Karpas-422 (cell line): ENCODE data around the gene CPED1. TPM values are rescaled to one million over a fixed set of nuclear protein-coding genes. Genes with fewer than 3 reads are reported as not detected.

ENCODE experiments used
- DNase-seq: peaks from one replicate; pipeline ENCODE4 v3.0.0-alpha.2; 2015
- H2AFZ ChIP-seq: fragments of 200-600 bp; sonication (generic); 2 replicates; pipeline ENCODE4 v1.6.1; 2014; ENCODE audit warnings: antibody characterized with exemption, low read length, mixed read lengths
- H3K27ac ChIP-seq: fragments of 200-600 bp; sonication (generic); 2 replicates; pipeline ENCODE4 v1.5.1; 2014; ENCODE audit warnings: mild to moderate bottlenecking, low read length, moderate library complexity
- H3K27me3 ChIP-seq: fragments of 200-600 bp; sonication (generic); 2 replicates; pipeline ENCODE4 v1.6.1; 2014; ENCODE audit warnings: low read length, mixed read lengths
- H3K36me3 ChIP-seq: fragments of 200-600 bp; sonication (generic); 2 replicates; pipeline ENCODE4 v1.6.1; 2014; ENCODE audit warnings: low read length, mixed read lengths; ENCODE audit not compliant: insufficient read depth
- H3K4me1 ChIP-seq: fragments of 200-600 bp; sonication (generic); 2 replicates; pipeline ENCODE4 v1.6.1; 2014; ENCODE audit warnings: mild to moderate bottlenecking, low read length, mixed read lengths
- H3K4me2 ChIP-seq: fragments of 200-600 bp; sonication (generic); 2 replicates; pipeline ENCODE4 v1.6.1; 2014; ENCODE audit warnings: low read length, low read depth, mild to moderate bottlenecking; ENCODE audit not compliant: poor library complexity, severe bottlenecking
- H3K4me3 ChIP-seq: fragments of 200-600 bp; sonication (generic); 2 replicates; pipeline ENCODE4 v1.5.1; 2014; ENCODE audit warnings: mild to moderate bottlenecking, antibody characterized with exemption, low read length, mixed read lengths
- H3K79me2 ChIP-seq: fragments of 200-600 bp; sonication (generic); 2 replicates; pipeline ENCODE4 v1.6.1; 2014; ENCODE audit warnings: mild to moderate bottlenecking, low read length, mixed read lengths
- H3K9ac ChIP-seq: fragments of 200-600 bp; sonication (generic); 2 replicates; pipeline ENCODE4 v1.6.0; 2014; ENCODE audit warnings: low read length
- H3K9me2 ChIP-seq: fragments of 200-600 bp; sonication (generic), shearing (Covaris generic); replicated peaks from 2 replicates; pipeline ENCODE4 v1.6.0; 2014; ENCODE audit warnings: mild to moderate bottlenecking, low read length, moderate library complexity; ENCODE audit not compliant: insufficient read depth
- H3K9me3 ChIP-seq: fragments of 300-700, 200-600 bp; sonication (generic); 2 replicates; pipeline ENCODE4 v1.6.1; 2014; ENCODE audit warnings: low read length, mixed read lengths
- H4K20me1 ChIP-seq: fragments of 200-600 bp; sonication (generic); 2 replicates; pipeline ENCODE4 v1.6.1; 2014; ENCODE audit warnings: mild to moderate bottlenecking, antibody characterized with exemption, low read length, low read depth; ENCODE audit not compliant: insufficient read depth
- total RNA-seq: library from RNA; depleted of rRNA; stranded (reverse); fragments of >200 nt; shearing (Covaris generic); gene quantifications from 2 replicates; pipeline ENCODE4 v1.2.3, GENCODE V29; 2014; ENCODE audit warnings: low replicate concordance

Gene CPED1
- total RNA-seq, 1 experiment from 2014 or later: 0.04 TPM

DNA sequence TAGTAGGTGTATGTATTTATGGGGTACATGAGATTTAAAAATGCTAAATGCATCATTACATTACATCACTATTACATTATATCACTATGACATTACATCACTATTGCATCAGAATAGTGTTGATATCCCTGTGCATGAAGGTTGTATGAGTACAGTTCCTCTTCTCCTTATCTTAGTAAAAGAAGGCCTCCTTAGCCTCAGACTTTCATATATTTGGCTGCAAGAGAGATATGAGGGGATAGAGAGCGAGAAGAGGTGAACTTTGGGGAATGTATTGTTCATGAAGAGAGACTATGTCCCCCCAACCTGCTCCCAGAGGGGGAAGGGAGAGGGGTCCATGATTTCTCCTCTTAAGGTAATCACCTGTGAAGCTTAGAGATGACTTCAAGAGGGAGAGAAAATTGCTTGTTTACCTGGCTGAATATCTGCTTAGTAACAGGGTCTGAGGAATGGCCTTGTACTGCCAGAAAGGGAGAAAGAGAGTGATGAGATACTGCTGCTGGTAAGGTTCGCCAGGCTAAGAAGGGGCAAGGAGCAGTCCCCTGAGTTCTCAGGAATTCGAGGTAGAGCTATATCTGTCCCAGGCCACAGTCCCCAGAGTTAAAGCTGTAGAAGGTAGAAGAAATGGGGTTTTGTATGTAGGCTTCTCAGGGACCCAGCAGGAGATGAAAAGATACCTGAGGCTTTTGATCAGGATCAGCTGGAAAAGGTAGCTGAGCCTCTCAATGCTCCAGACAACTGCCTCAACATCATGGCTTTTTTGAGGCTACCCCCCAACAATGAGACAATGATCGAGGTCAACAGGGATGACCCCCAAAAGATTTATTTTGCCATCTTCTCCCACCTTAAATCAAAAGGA lies 171.9 kb downstream of the CPED1 start:
- Histone ChIP-seq H3K36me3 (no peaks in the 10 kb centered on the region), H3K9me2 (no peaks in the 10 kb centered on the region), H3K4me2 (no peak overlapping the region), H3K9ac (no peak overlapping the region), H3K4me1 (no peaks in the 10 kb centered on the region), H3K9me3 (no peaks in the 10 kb centered on the region), H3K4me3 (no peak overlapping the region), H3K27ac (no peak overlapping the region), H3K27me3 (no peaks in the 10 kb centered on the region), H3K79me2 (no peaks in the 10 kb centered on the region), H2AFZ (no peak overlapping the region), H4K20me1 (no peaks in the 10 kb centered on the region)
- peak; percentile 16 for DNase-seq

DNA sequence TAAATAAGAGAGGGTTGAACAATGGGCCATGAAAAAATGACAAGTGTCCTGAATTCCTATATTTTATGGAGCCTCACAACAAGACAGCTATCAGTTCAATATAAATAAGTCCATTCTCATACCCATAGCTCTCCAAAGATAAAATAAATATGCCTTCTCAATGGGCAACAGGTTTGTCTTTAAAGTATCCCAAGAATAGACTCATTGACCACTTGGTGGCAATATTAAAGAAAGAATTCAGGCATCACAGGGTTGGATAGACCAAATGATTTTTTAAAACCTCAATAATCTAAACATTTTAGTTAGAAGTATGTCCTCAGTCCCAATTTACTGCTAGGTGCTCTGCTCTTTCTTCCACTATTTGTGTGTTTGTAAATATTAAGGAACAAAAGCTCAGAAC lies 175.2 kb downstream of the CPED1 start:
- no peaks in the 10 kb centered on the region for H3K4me1 ChIP-seq
- H2AFZ ChIP-seq: no peak overlapping the region
- no peaks in the 10 kb centered on the region for H3K9me2 ChIP-seq
- no peaks in the 10 kb centered on the region for H3K79me2 ChIP-seq
- no peak overlapping the region for H3K4me3 ChIP-seq
- H3K9ac ChIP-seq: no peak overlapping the region
- no peaks in the 10 kb centered on the region for H4K20me1 ChIP-seq
- DNase-seq: peak; percentile 27
- no peaks in the 10 kb centered on the region for H3K9me3 ChIP-seq
- H3K27ac ChIP-seq: no peak overlapping the region
- H3K36me3 ChIP-seq: no peaks in the 10 kb centered on the region
- no peaks in the 10 kb centered on the region for H3K27me3 ChIP-seq
- H3K4me2 ChIP-seq: no peak overlapping the region

- no peak overlapping the region for H3K27ac ChIP-seq
- H3K4me3 ChIP-seq: no peak overlapping the region
- no peak for DNase-seq
- no peak overlapping the region for H2AFZ ChIP-seq
- no peaks in the 10 kb centered on the region for H3K4me1 ChIP-seq
- H3K36me3 ChIP-seq: no peaks in the 10 kb centered on the region
- no peaks in the 10 kb centered on the region for H3K27me3 ChIP-seq
- no peak overlapping the region for H3K9ac ChIP-seq
- no peaks in the 10 kb centered on the region for H3K9me3 ChIP-seq
- no peaks in the 10 kb centered on the region for H4K20me1 ChIP-seq
- no peak overlapping the region for H3K4me2 ChIP-seq
- H3K79me2 ChIP-seq: no peaks in the 10 kb centered on the region
- no peaks in the 10 kb centered on the region for H3K9me2 ChIP-seq
Observed at GRCh38 chr7:121164247-121164646, 175.7 kb downstream of the CPED1 start.

DNA sequence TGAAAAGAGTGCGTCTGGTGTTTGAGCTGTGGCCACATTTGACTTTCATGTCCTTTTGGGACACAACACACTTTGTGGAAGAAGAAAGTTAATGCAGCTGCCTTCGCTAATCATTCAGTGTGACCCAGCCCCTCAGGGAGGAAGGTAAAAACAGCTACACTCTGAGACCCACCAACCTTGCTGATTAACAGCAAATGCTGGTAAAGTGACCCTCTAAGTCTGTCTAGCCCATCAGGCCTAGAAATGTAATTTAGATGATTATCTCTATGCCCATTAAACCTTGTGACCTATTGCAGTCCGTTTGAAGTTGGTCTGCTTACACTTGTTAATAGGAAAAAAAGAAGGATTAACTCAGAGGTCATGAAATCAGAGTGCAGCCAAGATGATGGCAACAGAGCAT lies 178.4 kb downstream of the CPED1 start:
- Histone ChIP-seq H3K27me3 (no peaks in the 10 kb centered on the region), H3K4me1 (no peaks in the 10 kb centered on the region), H3K9me2 (no peaks in the 10 kb centered on the region), H3K4me3 (no peak overlapping the region), H3K4me2 (no peak overlapping the region), H2AFZ (0 out of 2 replicates have a peak overlapping the region, but pooled peaks have one; percentile 14), H3K9ac (no peak overlapping the region), H3K79me2 (no peaks in the 10 kb centered on the region), H3K27ac (no peak overlapping the region), H3K9me3 (no peaks in the 10 kb centered on the region), H3K36me3 (no peaks in the 10 kb centered on the region), H4K20me1 (no peaks in the 10 kb centered on the region)
- DNase-seq: no peak

DNA sequence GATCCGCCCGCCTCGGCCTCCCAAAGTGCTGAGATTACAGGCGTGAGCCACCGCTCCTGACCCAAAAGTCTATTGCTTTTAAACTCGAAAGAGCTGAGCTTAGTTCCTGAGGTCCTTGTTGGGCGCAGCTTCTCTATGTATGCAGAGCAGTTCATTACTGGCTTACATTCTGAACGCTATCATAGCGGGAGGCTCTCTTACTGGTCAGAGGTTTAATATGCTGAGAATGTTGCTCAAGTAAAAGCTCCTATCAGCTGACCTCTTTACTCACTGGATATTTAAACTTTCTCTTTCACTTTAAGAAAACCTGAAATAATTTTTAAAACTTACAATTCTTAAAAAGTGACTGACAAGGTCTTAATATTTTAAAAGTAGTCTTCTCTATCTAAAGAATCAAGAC lies 179.5 kb downstream of the CPED1 start:
- no peaks in the 10 kb centered on the region for H4K20me1 ChIP-seq
- H2AFZ ChIP-seq: no peak overlapping the region
- no peaks in the 10 kb centered on the region for H3K79me2 ChIP-seq
- H3K27ac ChIP-seq: no peak overlapping the region
- H3K4me3 ChIP-seq: no peak overlapping the region
- no peaks in the 10 kb centered on the region for H3K36me3 ChIP-seq
- H3K4me2 ChIP-seq: no peak overlapping the region
- no peaks in the 10 kb centered on the region for H3K9me3 ChIP-seq
- H3K4me1 ChIP-seq: no peaks in the 10 kb centered on the region
- no peaks in the 10 kb centered on the region for H3K9me2 ChIP-seq
- no peaks in the 10 kb centered on the region for H3K27me3 ChIP-seq
- no peak for DNase-seq
- no peak overlapping the region for H3K9ac ChIP-seq

DNA sequence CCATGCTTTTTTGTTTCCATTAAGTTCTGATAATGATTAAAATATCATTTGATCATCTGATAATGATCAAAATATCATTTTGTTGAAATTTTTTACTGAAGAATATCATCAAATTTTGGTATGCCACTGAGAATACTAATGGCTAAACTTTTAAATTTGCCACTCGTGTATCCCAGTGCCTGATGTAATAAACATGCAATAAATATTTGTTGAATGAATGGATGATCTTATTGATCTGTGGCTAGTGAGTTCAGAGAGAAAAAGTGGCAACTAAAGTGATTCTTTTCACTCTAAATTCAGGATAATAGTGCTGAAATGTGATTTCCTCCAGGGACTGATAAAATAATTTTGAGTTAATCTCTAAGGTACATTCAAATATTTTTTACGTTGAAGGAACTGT lies 181.0 kb downstream of the CPED1 start:
- no peak for DNase-seq
- Histone ChIP-seq H3K79me2 (no peaks in the 10 kb centered on the region), H3K27ac (no peak overlapping the region), H3K4me3 (no peak overlapping the region), H3K9ac (no peak overlapping the region), H4K20me1 (no peaks in the 10 kb centered on the region), H2AFZ (no peak overlapping the region), H3K9me3 (no peaks in the 10 kb centered on the region), H3K27me3 (no peaks in the 10 kb centered on the region), H3K9me2 (no peaks in the 10 kb centered on the region), H3K4me1 (no peaks in the 10 kb centered on the region), H3K4me2 (no peak overlapping the region), H3K36me3 (no peaks in the 10 kb centered on the region)

DNA sequence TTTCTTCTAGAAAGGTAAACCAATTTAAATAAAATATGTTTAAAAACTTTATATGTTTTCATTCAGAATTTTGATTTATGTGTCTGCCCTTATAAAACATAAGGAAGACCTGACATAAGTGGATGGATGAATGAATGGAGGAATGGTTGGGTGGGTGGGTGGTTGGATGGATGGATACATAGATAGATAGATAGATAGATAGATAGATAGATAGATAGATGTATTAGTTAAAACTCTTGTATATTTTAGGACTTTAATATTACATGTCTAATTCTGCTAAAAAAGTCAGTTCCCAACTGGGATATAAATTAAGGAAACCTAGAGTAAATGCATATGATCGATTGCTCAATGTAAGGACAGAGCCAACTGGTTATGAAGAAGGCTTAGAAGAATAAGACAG lies 184.0 kb downstream of the CPED1 start:
- Histone ChIP-seq H2AFZ (no peak overlapping the region), H3K9ac (no peak overlapping the region), H3K27me3 (no peaks in the 10 kb centered on the region), H3K9me2 (no peaks in the 10 kb centered on the region), H3K9me3 (no peaks in the 10 kb centered on the region), H3K4me2 (no peak overlapping the region), H3K79me2 (no peaks in the 10 kb centered on the region), H3K4me1 (no peaks in the 10 kb centered on the region), H3K27ac (no peak overlapping the region), H3K36me3 (no peaks in the 10 kb centered on the region), H3K4me3 (no peak overlapping the region), H4K20me1 (no peaks in the 10 kb centered on the region)
- DNase-seq: peak; percentile 33

DNA sequence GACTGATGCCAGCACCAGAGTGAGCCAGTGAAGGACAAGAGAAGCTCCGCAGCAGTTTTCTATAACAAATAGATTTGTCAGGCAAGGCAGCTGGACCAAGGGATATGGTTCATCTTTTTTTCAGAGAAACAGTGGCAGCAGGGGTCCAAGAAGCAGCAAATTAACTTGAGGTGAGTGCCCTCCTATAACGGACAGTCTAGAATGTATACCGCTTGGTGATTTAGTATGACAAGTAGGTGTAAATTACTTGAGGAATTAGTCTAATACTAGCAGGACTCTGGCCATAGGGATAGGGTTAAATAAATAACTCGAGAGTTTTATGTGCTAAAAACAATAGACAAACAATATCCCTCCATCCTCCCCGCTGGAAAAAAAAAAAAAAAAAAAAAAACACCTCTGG lies 187.3 kb downstream of the CPED1 start:
- Histone ChIP-seq H3K9me3 (no peaks in the 10 kb centered on the region), H4K20me1 (no peaks in the 10 kb centered on the region), H3K4me1 (peaks cover 21% of the 10 kb centered on the region), H3K9ac (no peak overlapping the region), H3K9me2 (no peaks in the 10 kb centered on the region), H3K27ac (no peak overlapping the region), H3K36me3 (no peaks in the 10 kb centered on the region), H2AFZ (no peak overlapping the region), H3K4me3 (no peak overlapping the region), H3K27me3 (no peaks in the 10 kb centered on the region), H3K4me2 (no peak overlapping the region), H3K79me2 (no peaks in the 10 kb centered on the region)
- no peak for DNase-seq
